H9 (cell line): ENCODE data around the gene CDK17. TPM values are rescaled to one million over a fixed set of nuclear protein-coding genes. Genes with fewer than 3 reads are reported as not detected.

ENCODE experiments used
- DNase-seq: peaks from one replicate; pipeline ENCODE4 v3.0.0-alpha.2; 2017
- H2AFZ ChIP-seq: one replicate; pipeline ENCODE4 v1.6.1; 2013; ENCODE audit warnings: mild to moderate bottlenecking, low read length, control low read depth, moderate library complexity
- H2AK5ac ChIP-seq: 2 replicates; pipeline ENCODE4 v1.6.1; 2013; ENCODE audit warnings: low read length, control low read depth, mixed read lengths; ENCODE audit not compliant: insufficient read length
- H2BK120ac ChIP-seq: one replicate; pipeline ENCODE4 v1.6.1; 2013; ENCODE audit warnings: low read depth, mild to moderate bottlenecking, low read length, control low read depth, inconsistent platforms; ENCODE audit not compliant: poor library complexity, severe bottlenecking
- H2BK12ac ChIP-seq: 2 replicates; pipeline ENCODE4 v1.6.1; 2013; ENCODE audit warnings: low read length, control low read depth, mixed read lengths, low read depth; ENCODE audit not compliant: insufficient read length
- H2BK15ac ChIP-seq: 2 replicates; pipeline ENCODE4 v1.6.1; 2013; ENCODE audit warnings: low read depth, low read length, control low read depth
- H2BK20ac ChIP-seq: one replicate; pipeline ENCODE4 v1.6.1; 2013; ENCODE audit warnings: low read depth, mild to moderate bottlenecking, low read length, control low read depth, inconsistent platforms; ENCODE audit not compliant: poor library complexity, severe bottlenecking
- H2BK5ac ChIP-seq: 2 replicates; pipeline ENCODE4 v1.6.1; 2013; ENCODE audit warnings: low read length, control low read depth, mixed read lengths; ENCODE audit not compliant: insufficient read length
- H3K14ac ChIP-seq: 2 replicates; pipeline ENCODE4 v1.6.1; 2013; ENCODE audit warnings: low read length, control low read depth; ENCODE audit not compliant: insufficient read depth
- H3K18ac ChIP-seq: 2 replicates; pipeline ENCODE4 v1.6.1; 2013; ENCODE audit warnings: low read depth, mild to moderate bottlenecking, mixed read lengths, low read length, control low read depth; ENCODE audit not compliant: insufficient read length
- H3K23ac ChIP-seq: 2 replicates; pipeline ENCODE4 v1.6.1; 2013; ENCODE audit warnings: low read length, control low read depth, mixed read lengths, low read depth; ENCODE audit not compliant: insufficient read length
- H3K23me2 ChIP-seq: 2 replicates; pipeline ENCODE4 v1.6.1; 2013; ENCODE audit warnings: low read depth, mild to moderate bottlenecking, mixed read lengths, low read length, control low read depth; ENCODE audit not compliant: insufficient read length, poor library complexity, severe bottlenecking
- H3K27ac ChIP-seq: 2 replicates; pipeline ENCODE4 v1.5.1; 2013; ENCODE audit warnings: low read length, control low read depth, mixed read lengths, low read depth; ENCODE audit not compliant: insufficient read length
- H3K27me3 ChIP-seq: 2 replicates; pipeline ENCODE4 v1.6.1; 2013; ENCODE audit warnings: low read length, control low read depth, inconsistent platforms; ENCODE audit not compliant: insufficient read depth
- H3K4ac ChIP-seq: 2 replicates; pipeline ENCODE4 v1.6.1; 2013; ENCODE audit warnings: low read depth, mild to moderate bottlenecking, control low read depth, inconsistent platforms, low read length, moderate library complexity
- H3K4me1 ChIP-seq: 2 replicates; pipeline ENCODE4 v1.6.1; 2013; ENCODE audit warnings: low read length, control low read depth, inconsistent platforms; ENCODE audit not compliant: insufficient read depth
- H3K4me2 ChIP-seq: 2 replicates; pipeline ENCODE4 v1.6.1; 2013; ENCODE audit warnings: low read length, control low read depth, mixed read lengths; ENCODE audit not compliant: insufficient read length, insufficient read depth
- H3K56ac ChIP-seq: 2 replicates; pipeline ENCODE4 v1.6.1; 2013; ENCODE audit warnings: low read depth, mild to moderate bottlenecking, mixed read lengths, low read length, control low read depth; ENCODE audit not compliant: insufficient read length
- H3K79me1 ChIP-seq: 2 replicates; pipeline ENCODE4 v1.6.1; 2013; ENCODE audit warnings: low read depth, mild to moderate bottlenecking, moderate library complexity, low read length, control low read depth, inconsistent platforms; ENCODE audit not compliant: insufficient read depth, poor library complexity, severe bottlenecking
- H3K79me2 ChIP-seq: 2 replicates; pipeline ENCODE4 v1.6.1; 2013; ENCODE audit warnings: low read length, control low read depth, inconsistent platforms; ENCODE audit not compliant: insufficient read depth
- H3K9ac ChIP-seq: 2 replicates; pipeline ENCODE4 v1.6.1; 2013; ENCODE audit warnings: low read length, control low read depth, mixed read lengths; ENCODE audit not compliant: insufficient read length; ENCODE audit errors: extremely low read depth
- H3K9me3 ChIP-seq: one replicate; pipeline ENCODE4 v1.6.1; 2013; ENCODE audit warnings: low read depth, low read length, inconsistent platforms; ENCODE audit not compliant: control insufficient read depth
- H3T11ph ChIP-seq: one replicate; pipeline ENCODE4 v1.6.1; 2013; ENCODE audit warnings: mild to moderate bottlenecking, low read length, control low read depth, inconsistent platforms
- H4K20me1 ChIP-seq: one replicate; pipeline ENCODE4 v1.6.1; 2013; ENCODE audit not compliant: control insufficient read depth, insufficient read length, insufficient read depth
- H4K5ac ChIP-seq: 2 replicates; pipeline ENCODE4 v1.6.1; 2013; ENCODE audit warnings: low read depth, mild to moderate bottlenecking, mixed read lengths, low read length, control low read depth; ENCODE audit not compliant: insufficient read length
- H4K8ac ChIP-seq: replicated peaks from 2 replicates; pipeline ENCODE4 v1.6.1; 2013; ENCODE audit warnings: low read length, control low read depth, mixed read lengths, low read depth; ENCODE audit not compliant: insufficient read length
- H4K91ac ChIP-seq: 2 replicates; pipeline ENCODE4 v1.6.1; 2013; ENCODE audit warnings: low read depth, mild to moderate bottlenecking, moderate library complexity, mixed read lengths, low read length, control low read depth; ENCODE audit not compliant: insufficient read length
- H3K27ac Mint-ChIP-seq, 3 experiments: 2 replicates in 2 of 3; 3 replicates in 1 of 3; pipeline ENCODE4 v1.8.0; 2020 to 2021; ENCODE audit warnings: mixed read lengths in 3 of 3, mild to moderate bottlenecking in 1 of 3, moderate library complexity in 1 of 3
- H3K27me3 Mint-ChIP-seq: 2 replicates; pipeline ENCODE4 v1.8.0; 2021; ENCODE audit warnings: low read depth, mild to moderate bottlenecking, moderate library complexity, mixed read lengths
- H3K36me3 Mint-ChIP-seq, 3 experiments: 2 replicates in 2 of 3; 3 replicates in 1 of 3; pipeline ENCODE4 v1.8.0; 2020 to 2021; ENCODE audit warnings: low read depth in 3 of 3, mixed read lengths in 3 of 3; ENCODE audit not compliant: insufficient read depth in 1 of 3
- H3K4me1 Mint-ChIP-seq, 2 experiments: 2 replicates each; pipeline ENCODE4 v1.8.0; 2020; ENCODE audit warnings: mixed read lengths in 2 of 2
- H3K4me3 Mint-ChIP-seq, 2 experiments: 2 replicates in 1 of 2; 3 replicates in 1 of 2; pipeline ENCODE4 v1.8.0; 2020 to 2021; ENCODE audit warnings: mild to moderate bottlenecking in 2 of 2, mixed read lengths in 2 of 2, moderate library complexity in 1 of 2
- H3K9me3 Mint-ChIP-seq, 2 experiments: 2 replicates in 1 of 2; 3 replicates in 1 of 2; pipeline ENCODE4 v1.8.0; 2020; ENCODE audit warnings: mild to moderate bottlenecking in 2 of 2, mixed read lengths in 2 of 2, moderate library complexity in 1 of 2
- CTCF ChIP-seq: fragments of 200-600 bp; sonication (generic); conservative IDR thresholded peaks from 3 replicates; pipeline ENCODE4 v1.8.0; 2021; ENCODE audit warnings: antibody characterized with exemption, mild to moderate bottlenecking
- WGBS: extraction: QIAGEN DNeasy Blood & Tissue Kit; methylation state at CpG from one replicate; pipeline ENCODE4 v1.1.7; 2013; ENCODE audit warnings: missing lambda C conversion rate, low lambda C conversion rate, mixed read lengths; ENCODE audit not compliant: insufficient read length; ENCODE audit errors: extremely low coverage; 5-methylcytosine and 5-hydroxymethylcytosine counted together
- total RNA-seq: library from RNA; stranded (reverse); gene quantifications from 2 replicates; pipeline ENCODE4 v1.2.1, GENCODE V29; 2021

Gene CDK17
- total RNA-seq, 1 experiment from 2014 or later, result 28.8 TPM

GRCh38 chr12:96236221-96236822 lies 163.9 kb downstream of the CDK17 start:
- Mint-ChIP-seq H3K36me3 (no peaks in the 10 kb centered on the region), H3K9me3 (no peaks in the 10 kb centered on the region), H3K27ac (no peak overlapping the region; a peak in 1 of 7 replicates), H3K27me3 (no peaks in the 10 kb centered on the region), H3K4me3 (no peak overlapping the region), H3K4me1 (peaks cover 7 to 12% of the 10 kb centered on the region in 2 experiments)
- H2BK15ac ChIP-seq, result no peak overlapping the region
- H3K4ac ChIP-seq, result no peak overlapping the region
- H3K23me2 ChIP-seq, result peaks cover 3% of the 10 kb centered on the region
- WGBS, result no CpG with 5 or more reads among the region's 18 CpGs
- H2BK12ac ChIP-seq, result no peak overlapping the region
- no peak overlapping the region for H2AK5ac ChIP-seq
- H3K56ac ChIP-seq, result no peak overlapping the region
- no peak for DNase-seq
- no peaks in the 10 kb centered on the region for H3K79me1 ChIP-seq
- H2BK5ac ChIP-seq, result no peak overlapping the region
- H4K91ac ChIP-seq, result no peak overlapping the region
- H3K9ac ChIP-seq, result no peak overlapping the region
- H4K8ac ChIP-seq, result no peak overlapping the region
- no peaks in the 10 kb centered on the region for H3K4me1 ChIP-seq
- no peaks in the 10 kb centered on the region for H4K20me1 ChIP-seq
- H3K14ac ChIP-seq, result no peak overlapping the region
- H3K27me3 ChIP-seq, result no peaks in the 10 kb centered on the region
- H3K9me3 ChIP-seq, result no peaks in the 10 kb centered on the region
- H3K23ac ChIP-seq, result no peak overlapping the region
- no peaks in the 10 kb centered on the region for H3K79me2 ChIP-seq
- H2BK120ac ChIP-seq, result no peak overlapping the region
- TF ChIP-seq CTCF, result no peak
- no peak overlapping the region for H2AFZ ChIP-seq
- no peak overlapping the region for H3K18ac ChIP-seq
- no peak overlapping the region for H3K4me2 ChIP-seq
- no peak overlapping the region for H4K5ac ChIP-seq
- no peak overlapping the region for H2BK20ac ChIP-seq
- H3T11ph ChIP-seq, result no peak overlapping the region
- H3K27ac ChIP-seq, result no peak overlapping the region
